ENCODE results near the gene EML6.

EML6 gene

DNA sequence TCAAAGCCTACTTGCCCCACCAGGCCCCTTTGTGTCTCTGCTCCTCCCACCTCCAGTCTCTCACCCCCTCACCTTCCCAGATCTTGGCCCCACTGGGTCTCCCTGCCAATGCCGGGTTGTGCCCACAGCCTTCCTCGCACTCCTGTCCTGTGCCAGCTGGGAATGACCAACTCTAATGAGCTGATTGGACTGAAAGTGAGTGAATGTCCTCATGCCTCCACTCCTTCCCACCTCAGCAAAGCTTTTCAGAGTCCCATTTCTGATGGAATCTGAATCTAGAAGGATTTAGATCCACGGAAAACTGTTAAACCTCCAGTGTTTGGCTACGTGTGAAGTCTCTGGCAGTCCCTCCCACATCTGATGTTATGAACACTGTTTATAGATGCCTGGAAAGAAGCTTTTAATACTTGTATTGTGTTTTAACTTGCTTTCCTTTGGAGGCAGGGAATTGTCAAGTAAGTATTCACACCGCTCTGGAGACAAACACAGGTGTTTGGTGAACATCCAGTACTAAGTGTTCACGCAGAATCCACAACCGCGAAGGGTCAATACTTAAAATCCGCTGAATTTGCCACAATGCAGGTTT, 222.9 kb downstream of the EML6 start:
- no peaks in the 10 kb centered on the region for H3K4me1 ChIP-seq (ENCODE audit: control insufficient read depth, insufficient read depth, low read length, poor library complexity, severe bottlenecking)
- no peaks in the 10 kb centered on the region for H3K9me3 ChIP-seq (ENCODE audit: control insufficient read depth, low read length)
- H3K36me3 ChIP-seq (ENCODE audit: control insufficient read depth, insufficient read depth, low read length): no peaks in the 10 kb centered on the region
- H3K4me3 ChIP-seq (ENCODE audit: extremely low read depth, insufficient read depth, low read length, poor library complexity, severe bottlenecking): no peak overlapping the region
- no peak overlapping the region for H3K27ac ChIP-seq (ENCODE audit: low read depth, low read length, severe bottlenecking)
- 88 to 95% methylated on average over 7 of the region's 9 CpGs for WGBS, 2 experiments (ENCODE audit: insufficient coverage in 2 of 2)

DNA sequence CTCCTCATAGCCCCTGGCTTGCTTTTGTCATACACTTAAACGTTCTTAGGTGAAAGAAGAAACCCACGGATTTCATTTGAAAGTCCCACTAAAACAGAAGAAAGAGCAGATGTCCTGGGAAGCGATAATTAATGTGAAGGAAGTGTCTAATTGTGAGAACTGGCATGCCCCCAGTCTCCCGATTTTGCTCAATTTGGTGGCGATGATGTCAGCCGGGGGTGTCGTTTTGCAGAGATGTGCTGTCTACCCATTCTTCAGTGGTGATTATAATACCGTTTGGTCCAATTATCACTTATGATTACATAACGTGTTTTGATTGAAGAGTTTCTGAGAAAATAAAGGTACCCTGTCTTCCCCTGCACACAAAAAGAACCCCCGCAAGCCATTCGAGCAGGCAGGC, 223.7 kb downstream of the EML6 start:
- Histone ChIP-seq H3K36me3 (ENCODE audit: control insufficient read depth, insufficient read depth, low read length) (no peaks in the 10 kb centered on the region), H3K27ac (ENCODE audit: low read depth, low read length, severe bottlenecking) (no peak overlapping the region), H3K4me3 (ENCODE audit: extremely low read depth, insufficient read depth, low read length, poor library complexity, severe bottlenecking) (no peak overlapping the region), H3K4me1 (ENCODE audit: control insufficient read depth, insufficient read depth, low read length, poor library complexity, severe bottlenecking) (no peaks in the 10 kb centered on the region), H3K9me3 (ENCODE audit: control insufficient read depth, low read length) (no peaks in the 10 kb centered on the region)
- 75 to 77% methylated on average over 5 of the region's 11 CpGs for WGBS, 2 experiments (ENCODE audit: insufficient coverage in 2 of 2)

DNA sequence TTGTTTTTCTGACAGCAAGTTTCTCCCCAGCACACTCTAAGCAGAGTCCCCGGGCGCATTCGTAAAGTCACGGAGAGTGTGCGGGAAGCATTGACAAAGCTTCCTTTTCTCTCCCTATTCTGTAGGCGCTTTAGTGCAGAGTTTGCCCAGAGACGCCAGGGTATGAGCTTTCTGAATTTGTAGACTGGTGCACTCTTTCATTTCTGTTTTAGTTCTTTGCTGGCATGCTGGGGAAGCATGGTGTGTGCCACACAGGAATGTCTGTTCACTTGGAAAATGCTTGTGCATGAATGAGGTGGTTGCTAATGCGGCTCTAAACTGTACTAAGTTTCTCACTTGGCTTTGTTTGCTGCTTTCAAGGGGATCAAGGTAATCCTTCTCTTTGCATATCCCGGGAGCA, 224.2 kb downstream of the EML6 start:
- Histone ChIP-seq H3K9me3 (ENCODE audit: control insufficient read depth, low read length) (no peaks in the 10 kb centered on the region), H3K27ac (ENCODE audit: low read depth, low read length, severe bottlenecking) (no peak overlapping the region), H3K4me1 (ENCODE audit: control insufficient read depth, insufficient read depth, low read length, poor library complexity, severe bottlenecking) (no peaks in the 10 kb centered on the region), H3K4me3 (ENCODE audit: extremely low read depth, insufficient read depth, low read length, poor library complexity, severe bottlenecking) (no peak overlapping the region), H3K36me3 (ENCODE audit: control insufficient read depth, insufficient read depth, low read length) (no peaks in the 10 kb centered on the region)
- WGBS, 2 experiments (ENCODE audit: insufficient coverage in 2 of 2): 83 to 89% methylated on average over 8 of the region's 9 CpGs

DNA sequence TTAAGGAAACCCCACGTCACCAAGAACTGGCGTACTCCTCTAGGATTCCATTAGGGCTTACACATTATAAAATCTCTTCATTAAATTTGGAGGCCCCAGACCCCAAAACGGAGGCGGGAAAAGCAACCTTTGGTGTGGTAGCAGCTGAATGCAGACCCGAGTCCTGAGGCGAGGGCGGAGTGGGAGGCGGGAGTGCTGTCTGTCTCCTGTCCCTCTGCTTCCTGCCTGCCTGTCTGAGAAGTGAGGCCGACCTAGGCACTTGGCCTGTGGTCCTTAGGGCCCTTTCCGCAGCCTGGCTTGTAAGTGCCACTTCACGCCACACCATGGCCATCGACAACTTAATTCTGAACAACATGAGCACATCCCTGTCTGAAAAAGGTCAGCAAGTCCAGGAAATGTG, 224.7 kb downstream of the EML6 start:
- Histone ChIP-seq H3K4me3 (ENCODE audit: extremely low read depth, insufficient read depth, low read length, poor library complexity, severe bottlenecking) (no peak overlapping the region), H3K4me1 (ENCODE audit: control insufficient read depth, insufficient read depth, low read length, poor library complexity, severe bottlenecking) (no peaks in the 10 kb centered on the region), H3K27ac (ENCODE audit: low read depth, low read length, severe bottlenecking) (no peak overlapping the region), H3K36me3 (ENCODE audit: control insufficient read depth, insufficient read depth, low read length) (no peaks in the 10 kb centered on the region), H3K9me3 (ENCODE audit: control insufficient read depth, low read length) (no peaks in the 10 kb centered on the region)
- WGBS, 2 experiments (ENCODE audit: insufficient coverage in 2 of 2): 70 to 80% methylated on average over 11 of the region's 12 CpGs

DNA sequence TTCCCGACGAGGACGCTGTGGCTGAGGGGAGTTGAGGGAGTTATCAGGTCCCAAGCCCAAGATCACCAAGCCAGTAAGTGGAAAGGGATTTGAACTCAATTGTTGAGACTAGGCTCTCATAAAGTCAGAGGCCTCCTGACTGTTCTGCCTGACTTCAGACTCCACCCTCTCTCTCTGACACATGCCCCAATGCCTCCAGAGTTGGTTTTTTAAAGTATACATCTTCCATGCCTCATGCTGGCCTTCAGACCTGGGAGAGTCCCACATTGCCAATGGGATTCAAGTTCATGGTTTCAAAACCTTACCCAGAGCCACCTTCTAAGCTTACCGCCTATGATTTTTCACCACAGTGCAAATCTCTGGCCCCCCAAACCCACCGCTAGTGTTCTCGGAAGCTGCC, 226.0 kb downstream of the EML6 start:
- Histone ChIP-seq H3K4me3 (ENCODE audit: extremely low read depth, insufficient read depth, low read length, poor library complexity, severe bottlenecking) (no peak overlapping the region), H3K36me3 (ENCODE audit: control insufficient read depth, insufficient read depth, low read length) (no peaks in the 10 kb centered on the region), H3K9me3 (ENCODE audit: control insufficient read depth, low read length) (no peaks in the 10 kb centered on the region), H3K27ac (ENCODE audit: low read depth, low read length, severe bottlenecking) (no peak overlapping the region), H3K4me1 (ENCODE audit: control insufficient read depth, insufficient read depth, low read length, poor library complexity, severe bottlenecking) (no peaks in the 10 kb centered on the region)
- WGBS, 2 experiments (ENCODE audit: insufficient coverage in 2 of 2): 93 to 96% methylated on average over 5 to 6 of the region's 6 CpGs

DNA sequence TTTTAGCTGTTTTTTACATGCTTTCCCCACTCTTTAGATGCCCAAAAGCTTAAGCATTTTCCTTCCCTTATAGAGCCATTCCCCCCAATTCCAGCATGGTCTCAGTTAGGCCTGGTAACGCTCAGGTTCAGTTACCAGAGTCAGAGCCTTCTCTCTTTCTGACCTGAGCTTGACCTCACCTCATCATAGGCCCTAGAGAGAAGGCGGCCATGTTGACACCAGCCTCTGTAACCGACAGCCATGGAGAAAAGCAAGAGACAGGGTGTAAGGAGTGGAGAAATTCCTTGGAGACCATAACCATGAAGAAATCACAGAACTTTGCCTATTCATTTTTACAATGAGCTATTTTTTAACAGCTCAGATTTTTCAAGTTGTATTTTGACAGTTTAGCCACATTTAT, 227.3 kb downstream of the EML6 start:
- no peak overlapping the region for H3K27ac ChIP-seq (ENCODE audit: low read depth, low read length, severe bottlenecking)
- WGBS, 2 experiments (ENCODE audit: insufficient coverage in 2 of 2): 100% methylated on average over 1 of the region's 3 CpGs

DNA sequence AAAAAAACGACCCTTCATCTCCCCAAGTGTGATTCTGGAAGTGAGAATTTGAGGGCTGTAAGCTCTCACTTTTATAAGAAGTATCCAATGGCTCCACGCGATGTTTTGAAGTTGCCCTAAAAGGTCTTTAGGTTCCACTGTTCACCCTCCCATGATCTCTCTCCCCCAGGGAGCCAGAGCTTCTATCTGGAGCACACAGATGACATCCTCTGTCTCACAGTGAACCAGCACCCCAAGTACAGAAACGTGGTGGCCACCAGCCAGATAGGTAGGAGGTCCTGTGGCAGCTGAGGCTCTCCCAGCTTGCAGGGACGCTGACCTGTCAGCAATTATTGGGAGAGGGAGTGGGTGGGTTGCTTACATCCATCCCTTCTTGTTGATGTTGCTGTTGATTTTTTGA, 229.0 kb downstream of the EML6 start:
- Histone ChIP-seq H3K36me3 (ENCODE audit: control insufficient read depth, insufficient read depth, low read length) (no peaks in the 10 kb centered on the region), H3K4me1 (ENCODE audit: control insufficient read depth, insufficient read depth, low read length, poor library complexity, severe bottlenecking) (no peaks in the 10 kb centered on the region), H3K4me3 (ENCODE audit: extremely low read depth, insufficient read depth, low read length, poor library complexity, severe bottlenecking) (no peak overlapping the region), H3K27ac (ENCODE audit: low read depth, low read length, severe bottlenecking) (no peak overlapping the region), H3K9me3 (ENCODE audit: control insufficient read depth, low read length) (no peaks in the 10 kb centered on the region)
- 84 to 89% methylated on average over 4 to 5 of the region's 5 CpGs for WGBS, 2 experiments (ENCODE audit: insufficient coverage in 2 of 2)

More for the DNA sequence above, 227.3 kb downstream of the EML6 start:
- Histone ChIP-seq H3K9me3 (ENCODE audit: control insufficient read depth, low read length) (no peaks in the 10 kb centered on the region), H3K4me1 (ENCODE audit: control insufficient read depth, insufficient read depth, low read length, poor library complexity, severe bottlenecking) (no peaks in the 10 kb centered on the region), H3K4me3 (ENCODE audit: extremely low read depth, insufficient read depth, low read length, poor library complexity, severe bottlenecking) (no peak overlapping the region), H3K36me3 (ENCODE audit: control insufficient read depth, insufficient read depth, low read length) (no peaks in the 10 kb centered on the region)

DNA sequence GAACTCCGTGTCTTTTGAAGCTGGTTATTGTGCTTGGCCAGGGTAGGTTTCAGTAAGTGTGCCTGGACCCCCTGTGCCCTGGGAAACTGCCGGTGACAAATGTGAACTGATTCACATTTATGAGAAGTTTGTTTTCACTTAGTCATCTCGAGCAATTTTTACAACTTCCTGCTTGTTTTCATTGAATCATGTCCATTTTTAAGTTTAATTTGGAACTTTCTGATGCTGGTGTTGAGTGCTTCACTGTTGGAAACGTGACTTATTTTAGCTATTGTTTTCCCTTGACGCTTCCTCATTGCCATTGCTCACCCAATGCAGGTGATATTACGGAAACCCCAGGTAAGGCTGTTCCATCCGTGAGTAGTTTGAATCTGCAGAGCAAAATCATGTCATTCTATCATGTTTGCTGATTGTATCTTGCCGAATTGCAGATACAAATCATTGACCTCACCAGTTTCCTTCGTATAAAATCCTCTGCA, 229.6 kb downstream of the EML6 start:
- 86 to 90% methylated on average over 5 to 6 of the region's 9 CpGs for WGBS, 2 experiments (ENCODE audit: insufficient coverage in 2 of 2)
- no peaks in the 10 kb centered on the region for H3K9me3 ChIP-seq (ENCODE audit: control insufficient read depth, low read length)
- no peak overlapping the region for H3K4me3 ChIP-seq (ENCODE audit: extremely low read depth, insufficient read depth, low read length, poor library complexity, severe bottlenecking)
- H3K27ac ChIP-seq (ENCODE audit: low read depth, low read length, severe bottlenecking): no peak overlapping the region
- H3K4me1 ChIP-seq (ENCODE audit: control insufficient read depth, insufficient read depth, low read length, poor library complexity, severe bottlenecking): no peaks in the 10 kb centered on the region
- H3K36me3 ChIP-seq (ENCODE audit: control insufficient read depth, insufficient read depth, low read length): no peaks in the 10 kb centered on the region

DNA sequence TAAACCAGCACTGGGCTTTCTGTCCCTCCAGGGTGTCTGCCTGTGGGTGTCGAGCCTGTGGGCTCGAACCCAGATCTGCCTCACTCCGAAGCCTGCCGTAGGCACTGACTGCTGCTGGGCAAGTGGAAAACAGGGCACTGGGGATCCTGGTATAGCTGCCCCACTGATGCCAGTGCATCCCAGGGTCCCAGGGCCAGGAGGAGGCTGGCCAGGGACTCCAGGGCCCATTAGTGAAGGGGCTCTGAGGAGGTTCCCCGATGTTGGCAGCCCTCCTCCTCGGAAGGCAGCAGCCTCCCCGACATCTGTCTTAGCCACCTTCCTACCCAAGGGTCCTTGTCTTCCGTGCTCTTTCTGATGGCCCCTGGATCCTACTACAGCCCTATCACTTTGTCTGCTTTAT, 230.7 kb downstream of the EML6 start:
- H3K9me3 ChIP-seq (ENCODE audit: control insufficient read depth, low read length): no peaks in the 10 kb centered on the region
- WGBS, 2 experiments (ENCODE audit: insufficient coverage in 2 of 2): 73 to 76% methylated on average over 6 to 7 of the region's 8 CpGs
- no peak overlapping the region for H3K27ac ChIP-seq (ENCODE audit: low read depth, low read length, severe bottlenecking)
- no peaks in the 10 kb centered on the region for H3K4me1 ChIP-seq (ENCODE audit: control insufficient read depth, insufficient read depth, low read length, poor library complexity, severe bottlenecking)
- no peak overlapping the region for H3K4me3 ChIP-seq (ENCODE audit: extremely low read depth, insufficient read depth, low read length, poor library complexity, severe bottlenecking)
- no peaks in the 10 kb centered on the region for H3K36me3 ChIP-seq (ENCODE audit: control insufficient read depth, insufficient read depth, low read length)

DNA sequence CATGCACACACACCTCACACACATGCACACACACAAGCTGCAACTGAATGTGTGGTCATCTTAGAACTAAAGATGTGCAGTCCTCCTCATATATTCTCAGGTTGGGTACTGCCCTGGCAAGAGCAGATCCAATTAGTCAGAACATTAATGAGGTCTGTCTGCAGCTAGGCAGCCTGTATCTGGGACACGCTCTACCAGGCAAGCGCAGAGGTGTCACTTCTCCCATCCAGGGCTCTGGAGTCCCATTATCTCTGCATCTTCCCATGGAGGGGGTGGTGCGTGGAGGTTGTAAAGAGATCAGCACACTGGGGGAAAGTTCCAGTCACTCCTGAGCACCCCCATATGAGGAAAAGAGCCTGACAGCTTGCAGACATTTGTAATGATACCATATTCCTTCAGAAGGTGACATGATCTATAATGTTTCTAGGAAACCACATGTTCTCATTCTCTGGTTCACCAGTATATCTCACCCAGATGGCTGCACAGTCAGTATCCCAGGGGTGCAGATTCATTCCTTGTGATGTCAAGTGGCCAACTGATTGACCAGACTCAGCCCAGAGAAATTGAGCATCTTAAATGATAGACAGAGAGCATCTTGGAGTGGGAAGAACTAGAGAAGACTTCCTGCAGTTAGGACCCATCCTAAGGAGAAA, 231.4 kb downstream of the EML6 start:
- Histone ChIP-seq H3K4me3 (ENCODE audit: extremely low read depth, insufficient read depth, low read length, poor library complexity, severe bottlenecking) (no peak overlapping the region), H3K9me3 (ENCODE audit: control insufficient read depth, low read length) (no peaks in the 10 kb centered on the region), H3K27ac (ENCODE audit: low read depth, low read length, severe bottlenecking) (no peak overlapping the region), H3K36me3 (ENCODE audit: control insufficient read depth, insufficient read depth, low read length) (no peaks in the 10 kb centered on the region), H3K4me1 (ENCODE audit: control insufficient read depth, insufficient read depth, low read length, poor library complexity, severe bottlenecking) (no peaks in the 10 kb centered on the region)
- 80 to 100% methylated on average over 1 of the region's 3 CpGs for WGBS, 2 experiments (ENCODE audit: insufficient coverage in 2 of 2)

DNA sequence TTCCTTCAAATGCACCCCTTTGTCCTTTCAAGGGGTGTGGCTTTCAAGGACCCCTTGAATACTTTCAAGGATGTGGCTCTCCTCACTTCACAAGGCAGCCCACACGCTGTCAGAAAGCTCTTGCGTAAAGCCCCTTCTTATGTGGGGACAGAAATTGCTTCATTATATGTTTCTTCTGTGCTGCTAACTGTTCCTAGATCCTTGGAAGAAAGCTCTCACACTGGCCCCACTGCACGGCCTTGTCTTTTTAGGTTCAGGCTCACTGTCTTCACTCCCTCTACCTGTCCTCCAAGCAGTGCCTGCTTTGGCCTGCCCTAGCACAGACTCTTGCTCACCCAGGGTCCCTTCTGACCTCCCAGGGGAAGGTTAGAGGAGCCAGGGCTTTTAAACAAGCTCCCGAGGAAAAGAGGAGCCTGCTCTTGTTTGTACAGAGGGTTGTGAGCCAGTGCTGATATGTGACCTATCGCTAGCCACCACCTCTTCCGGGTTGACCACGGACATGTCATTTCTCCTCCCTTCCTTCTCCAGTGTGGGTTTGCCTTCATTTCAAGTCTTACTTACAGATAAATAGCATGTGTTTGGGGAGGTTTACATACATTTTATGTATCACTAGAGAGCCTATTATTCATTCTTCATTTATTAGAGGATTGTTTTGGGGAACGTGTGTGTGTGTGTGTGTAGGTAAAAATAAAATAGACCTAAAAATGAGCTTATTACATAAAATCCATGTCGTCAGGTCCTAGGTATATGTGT, 232.1 kb downstream of the EML6 start:
- Histone ChIP-seq H3K4me3 (ENCODE audit: extremely low read depth, insufficient read depth, low read length, poor library complexity, severe bottlenecking) (no peak overlapping the region), H3K9me3 (ENCODE audit: control insufficient read depth, low read length) (no peaks in the 10 kb centered on the region), H3K4me1 (ENCODE audit: control insufficient read depth, insufficient read depth, low read length, poor library complexity, severe bottlenecking) (no peaks in the 10 kb centered on the region), H3K36me3 (ENCODE audit: control insufficient read depth, insufficient read depth, low read length) (no peaks in the 10 kb centered on the region), H3K27ac (ENCODE audit: low read depth, low read length, severe bottlenecking) (no peak overlapping the region)
- 88 to 93% methylated on average over 4 to 5 of the region's 9 CpGs for WGBS, 2 experiments (ENCODE audit: insufficient coverage in 2 of 2)

All from mesodermal cell (in vitro differentiated cells).